NCI-H524 treated with DMSO at 0.1 percent for 48 hours (cell line): Measurements from ENCODE around the gene ELFN1.

Experiments
- DNase-seq: peaks from one replicate; lab custom pipeline; 2025; lab: John Stamatoyannopoulos, UW

The ELFN1 gene

GRCh38 chr7:1642291-1642731 lies 27.8 kb upstream of the ELFN1 start:
- DNase-seq = no peak

GRCh38 chr7:1643270-1644092 lies 26.6 kb upstream of the ELFN1 start:
- no peak for DNase-seq

- DNase-seq = no peak
Measured at GRCh38 chr7:1644341-1645070, 25.6 kb upstream of the ELFN1 start.

- no peak for DNase-seq
Measured at GRCh38 chr7:1645071-1645409, 25.0 kb upstream of the ELFN1 start.

- DNase-seq = no peak
Measured at GRCh38 chr7:1645476-1645875, 24.6 kb upstream of the ELFN1 start.

GRCh38 chr7:1646391-1646790 lies 23.7 kb upstream of the ELFN1 start:
- DNase-seq = no peak

- peak; percentile 80 for DNase-seq
Measured at GRCh38 chr7:1646957-1647891, 22.9 kb upstream of the ELFN1 start.

- no peak for DNase-seq
Measured at GRCh38 chr7:1647961-1648672, 22.0 kb upstream of the ELFN1 start.

- no peak for DNase-seq
Measured at GRCh38 chr7:1649751-1650326, 20.2 kb upstream of the ELFN1 start.

GRCh38 chr7:1650363-1651030 lies 19.6 kb upstream of the ELFN1 start:
- no peak for DNase-seq

GRCh38 chr7:1651031-1651446 lies 19.0 kb upstream of the ELFN1 start:
- DNase-seq = no peak

- DNase-seq = no peak
Measured at GRCh38 chr7:1651891-1652290, 18.2 kb upstream of the ELFN1 start.

- no peak for DNase-seq
Measured at GRCh38 chr7:1653500-1653899, 16.6 kb upstream of the ELFN1 start.

GRCh38 chr7:1654111-1654510 lies 16.0 kb upstream of the ELFN1 start:
- no peak for DNase-seq

- no peak for DNase-seq
Measured at GRCh38 chr7:1654738-1655475, 15.2 kb upstream of the ELFN1 start.

- no peak for DNase-seq
Measured at GRCh38 chr7:1659696-1660095, 10.4 kb upstream of the ELFN1 start.

- DNase-seq = no peak
Measured at GRCh38 chr7:1661461-1661860, 8.6 kb upstream of the ELFN1 start.

- DNase-seq = no peak
Measured at GRCh38 chr7:1662101-1662500, 8.0 kb upstream of the ELFN1 start.

GRCh38 chr7:1662767-1663166 lies 7.3 kb upstream of the ELFN1 start:
- DNase-seq = no peak

- no peak for DNase-seq
Measured at GRCh38 chr7:1663223-1663622, 6.9 kb upstream of the ELFN1 start.
